HepG2 (cell line): ENCODE data around the gene PCOLCE2.

Experiments
- ATF5 ChIP-seq: sonication (generic); formaldehyde crosslinking; IDR thresholded peaks from 2 replicates; pipeline ENCODE4 v1.4.0; 2020; ENCODE audit warnings: mild to moderate bottlenecking, low read depth, missing genetic modification reagents
- CTCF ChIP-seq: sonication (generic); formaldehyde crosslinking; IDR thresholded peaks from 2 replicates; pipeline ENCODE4 v1.5.0; 2020; ENCODE audit warnings: mild to moderate bottlenecking, missing genetic modification reagents, moderate library complexity
- EP300 ChIP-seq, 3 experiments: sonication (generic) in 1 of 3; formaldehyde crosslinking in 1 of 3; IDR thresholded peaks; 2 replicates each; pipeline versions ENCODE4 v1.5.1 to v1.6.1; 2011 to 2020; ENCODE audit warnings: low read depth in 2 of 3, low read length in 2 of 3, borderline replicate concordance in 1 of 3, improper control_type of control experiment in 1 of 3, mild to moderate bottlenecking in 1 of 3, missing genetic modification reagents in 1 of 3, moderate library complexity in 1 of 3
- NFATC3 ChIP-seq: sonication (generic); formaldehyde crosslinking; IDR thresholded peaks from 2 replicates; pipeline ENCODE4 v1.5.1; 2020; ENCODE audit warnings: mild to moderate bottlenecking, missing genetic modification reagents
- ZNF44 ChIP-seq: sonication (generic); formaldehyde crosslinking; IDR thresholded peaks from 2 replicates; pipeline ENCODE4 v1.5.1; 2020; ENCODE audit warnings: mild to moderate bottlenecking, missing genetic modification reagents
- ZNF510 ChIP-seq: sonication (generic); formaldehyde crosslinking; IDR thresholded peaks from 2 replicates; pipeline ENCODE4 v1.4.0; 2020; ENCODE audit warnings: low read depth, mild to moderate bottlenecking, missing genetic modification reagents

GRCh38 chr3:142930463-142930862 is 41.6 kb upstream of the PCOLCE2 start:
- TF ChIP-seq CTCF (CRISPR knock-in tag), result no peak
- TF ChIP-seq EP300 (IDR thresholded peaks at IDR 0.05; ENCODE audit: low read depth in 2 of 2, low read length in 2 of 2), result no peak
- TF ChIP-seq EP300 (CRISPR knock-in tag; IDR thresholded peaks at IDR 0.05; ENCODE audit: borderline replicate concordance), result no peak
- TF ChIP-seq ZNF510 (CRISPR knock-in tag), result no peak
- TF ChIP-seq NFATC3, result no peak
- TF ChIP-seq ATF5 (CRISPR knock-in tag), result no peak
- no peak for TF ChIP-seq ZNF44 (CRISPR knock-in tag)
